ENCODE measurements around the gene KRTAP1-5. TPM values are rescaled to one million over a fixed set of nuclear protein-coding genes. Genes with fewer than 3 reads are reported as not detected.
"Not testable (repeated sequence)": the region's sequence is repeated elsewhere in the genome, so short reads cannot be mapped to it uniquely, and the experiment has no call there.

The KRTAP1-5 gene
- total RNA-seq, 1 donor from 2014 or later, result not detected

GRCh38 chr17:41067281-41067680, 40.3 kb upstream of the KRTAP1-5 start:
- no peak for TF ChIP-seq CTCF (IDR thresholded peaks at IDR 0.05)
- Histone ChIP-seq H3K4me1 (no peaks in the 10 kb centered on the region), H3K4me3 (no peak overlapping the region), H3K36me3 (no peaks in the 10 kb centered on the region), H3K9me3 (no peaks in the 10 kb centered on the region), H3K27me3 (peaks cover 6% of the 10 kb centered on the region), H3K27ac (no peak overlapping the region)
- DNase-seq (no peak), ATAC-seq (no peak)
- intact Hi-C loops (cut with DNase I), result no loop called here

- Histone ChIP-seq H3K27me3 (peaks cover 12% of the 10 kb centered on the region), H3K27ac (no peak within 1 kb of the TSS), H3K4me3 (no peak within 1 kb of the TSS), H3K9me3 (no peaks in the 10 kb centered on the region), H3K4me1 (no peaks in the 10 kb centered on the region), H3K36me3 (no peaks in the 10 kb centered on the region)
- intact Hi-C loops (cut with DNase I), result no loop called here
- DNase-seq (no peak), ATAC-seq (no peak)
- TF ChIP-seq CTCF (IDR thresholded peaks at IDR 0.05), result no peak
These were observed 39.0 kb upstream of the KRTAP1-5 start, which contains the start of gene KRTAP2-4 for GRCh38 chr17:41065829-41066624. KRTAP2-4 (minus strand) TSS chr17:41065879; CDS start chr17:41065845, 34 bp downstream.

- H3K27ac ChIP-seq; H3K9me3 ChIP-seq; H3K4me1 ChIP-seq; DNase-seq; H3K36me3 ChIP-seq; ATAC-seq; H3K4me3 ChIP-seq; intact Hi-C loops (cut with DNase I): not testable (repeated sequence)
- peaks cover 12% of the 10 kb centered on the region for H3K27me3 ChIP-seq
These were observed 38.1 kb upstream of the KRTAP1-5 start for GRCh38 chr17:41065016-41065689.

GRCh38 chr17:41064301-41064700, 37.3 kb upstream of the KRTAP1-5 start:
- Histone ChIP-seq H3K27ac (no peak overlapping the region), H3K36me3 (no peaks in the 10 kb centered on the region), H3K9me3 (no peaks in the 10 kb centered on the region), H3K27me3 (peaks cover 12% of the 10 kb centered on the region), H3K4me3 (no peak overlapping the region), H3K4me1 (no peaks in the 10 kb centered on the region)
- intact Hi-C loops (cut with DNase I), result no loop called here
- no peak for TF ChIP-seq CTCF (IDR thresholded peaks at IDR 0.05)
- DNase-seq (no peak), ATAC-seq (no peak)

- no peak overlapping the region for H3K27ac ChIP-seq
- H3K27me3 ChIP-seq, result peaks cover 12% of the 10 kb centered on the region
- no peaks in the 10 kb centered on the region for H3K36me3 ChIP-seq
- intact Hi-C loops (cut with DNase I), result no loop called here
- no peaks in the 10 kb centered on the region for H3K4me1 ChIP-seq
- no peak for TF ChIP-seq CTCF (IDR thresholded peaks at IDR 0.05)
- DNase-seq, result no peak
- no peaks in the 10 kb centered on the region for H3K9me3 ChIP-seq
- no peak for ATAC-seq
- no peak overlapping the region for H3K4me3 ChIP-seq
These were observed 36.4 kb upstream of the KRTAP1-5 start for GRCh38 chr17:41063449-41063848.

GRCh38 chr17:41061964-41062363, 35.0 kb upstream of the KRTAP1-5 start:
- ATAC-seq (no peak), DNase-seq (no peak)
- no peak for TF ChIP-seq CTCF (IDR thresholded peaks at IDR 0.05)
- H3K36me3 ChIP-seq, result no peaks in the 10 kb centered on the region
- intact Hi-C loops (cut with DNase I), result no loop called here
- H3K27ac ChIP-seq, result no peak overlapping the region
- no peak overlapping the region for H3K4me3 ChIP-seq
- H3K27me3 ChIP-seq, result peaks cover 12% of the 10 kb centered on the region
- no peaks in the 10 kb centered on the region for H3K9me3 ChIP-seq
- H3K4me1 ChIP-seq, result no peaks in the 10 kb centered on the region

All from upper lobe of right lung (tissue), 1 donor.